Caco-2 (cell line): ENCODE measurements around the gene EXOSC5. TPM values are rescaled to one million over a fixed set of nuclear protein-coding genes. Genes with fewer than 3 reads are reported as not detected.
A peak's percentile ranks its signal among the peaks of the same experiment; 100 is the strongest.

Experiments used
- BruUV-seq: library from RNA; stranded (reverse); fragments of 400-500 nt; replicated peaks from 2 replicates; lab custom pipeline; 2021; lab: Mats Ljungman, UMichigan
- CTCF ChIA-PET: fragments of 300-600 bp; sonication (Branson Sonifier 250); formaldehyde crosslinking; loops from one replicate; lab custom pipeline; 2022; ENCODE audit warnings: antibody characterized with exemption; lab: Charles Lee
- POLR2A ChIA-PET: fragments of 300-600 bp; sonication (Branson Sonifier 250); formaldehyde crosslinking; loops from one replicate; lab custom pipeline; 2022; ENCODE audit warnings: antibody characterized with exemption; lab: Charles Lee
- DNase-seq, 2 experiments: peaks; one replicate each; pipeline versions ENCODE4 v3.0.0 to v3.0.0-alpha.2; 2020 to 2022
- H3K27me3 ChIP-seq: replicated peaks from 2 replicates; pipeline ENCODE4 v1.6.0; 2011; ENCODE audit warnings: low read length; ENCODE audit not compliant: control insufficient read depth, insufficient read depth
- H3K36me3 ChIP-seq: 2 replicates; pipeline ENCODE4 v1.5.1; 2011; ENCODE audit warnings: low read length; ENCODE audit not compliant: control insufficient read depth, insufficient read depth
- H3K4me1 ChIP-seq: fragments of 250-450 bp; sonication (Bioruptor Pico); 2 replicates; pipeline ENCODE4 v1.5.1; 2020; ENCODE audit warnings: mild to moderate bottlenecking
- H3K4me3 ChIP-seq: 2 replicates; pipeline ENCODE4 v1.5.1; 2011; ENCODE audit warnings: low read depth, mild to moderate bottlenecking, control low read depth, low read length
- H3K9me3 ChIP-seq: fragments of 250-450 bp; sonication (Bioruptor Pico); 2 replicates; pipeline ENCODE4 v1.5.1; 2020; ENCODE audit warnings: mild to moderate bottlenecking, moderate library complexity
- H3K27ac Mint-ChIP-seq: one replicate; pipeline ENCODE4 v1.8.0; 2022; ENCODE audit warnings: mixed read lengths; ENCODE audit not compliant: unreplicated experiment
- H3K27me3 Mint-ChIP-seq: one replicate; pipeline ENCODE4 v1.8.0; 2022; ENCODE audit warnings: mixed read lengths; ENCODE audit not compliant: insufficient read depth, unreplicated experiment
- H3K36me3 Mint-ChIP-seq: one replicate; pipeline ENCODE4 v1.8.0; 2022; ENCODE audit warnings: mild to moderate bottlenecking, mixed read lengths; ENCODE audit not compliant: insufficient read depth, unreplicated experiment
- H3K4me1 Mint-ChIP-seq: one replicate; pipeline ENCODE4 v1.8.0; 2022; ENCODE audit warnings: low read depth, mixed read lengths; ENCODE audit not compliant: unreplicated experiment
- H3K4me3 Mint-ChIP-seq: one replicate; pipeline ENCODE4 v1.8.0; 2022; ENCODE audit warnings: mild to moderate bottlenecking, moderate library complexity, mixed read lengths; ENCODE audit not compliant: unreplicated experiment
- H3K9me3 Mint-ChIP-seq: one replicate; pipeline ENCODE4 v1.8.0; 2022; ENCODE audit warnings: mixed read lengths; ENCODE audit not compliant: unreplicated experiment
- intact Hi-C: fragments of 100-400 bp; cut with micrococcal nuclease; formaldehyde crosslinking; loops from one replicate; pipeline ENCODE4 v1.10.0; 2022; ENCODE audit not compliant: unreplicated experiment
- total RNA-seq: library from RNA; stranded (reverse); gene quantifications from 2 replicates; pipeline ENCODE4 v1.2.3, GENCODE V29; 2022
- TF ChIP-seq, protein P1 (sequence below), 2 experiments: fragments of 200-600 bp in 1 of 2; IDR thresholded peaks; 1 replicate in 1 of 2; 2 replicates in 1 of 2; pipeline versions ENCODE4 v1.5.1 to v1.8.0; 2011 to 2022; ENCODE audit warnings: antibody characterized with exemption in 1 of 2, control low read depth in 1 of 2, inconsistent platforms in 1 of 2, low read depth in 1 of 2, low read length in 1 of 2, mild to moderate bottlenecking in 1 of 2, moderate library complexity in 1 of 2; ENCODE audit not compliant: insufficient read depth in 1 of 2, severe bottlenecking in 1 of 2, unreplicated experiment in 1 of 2

EXOSC5 gene
- total RNA-seq, 1 experiment from 2014 or later, result 36.6 TPM

DNA sequence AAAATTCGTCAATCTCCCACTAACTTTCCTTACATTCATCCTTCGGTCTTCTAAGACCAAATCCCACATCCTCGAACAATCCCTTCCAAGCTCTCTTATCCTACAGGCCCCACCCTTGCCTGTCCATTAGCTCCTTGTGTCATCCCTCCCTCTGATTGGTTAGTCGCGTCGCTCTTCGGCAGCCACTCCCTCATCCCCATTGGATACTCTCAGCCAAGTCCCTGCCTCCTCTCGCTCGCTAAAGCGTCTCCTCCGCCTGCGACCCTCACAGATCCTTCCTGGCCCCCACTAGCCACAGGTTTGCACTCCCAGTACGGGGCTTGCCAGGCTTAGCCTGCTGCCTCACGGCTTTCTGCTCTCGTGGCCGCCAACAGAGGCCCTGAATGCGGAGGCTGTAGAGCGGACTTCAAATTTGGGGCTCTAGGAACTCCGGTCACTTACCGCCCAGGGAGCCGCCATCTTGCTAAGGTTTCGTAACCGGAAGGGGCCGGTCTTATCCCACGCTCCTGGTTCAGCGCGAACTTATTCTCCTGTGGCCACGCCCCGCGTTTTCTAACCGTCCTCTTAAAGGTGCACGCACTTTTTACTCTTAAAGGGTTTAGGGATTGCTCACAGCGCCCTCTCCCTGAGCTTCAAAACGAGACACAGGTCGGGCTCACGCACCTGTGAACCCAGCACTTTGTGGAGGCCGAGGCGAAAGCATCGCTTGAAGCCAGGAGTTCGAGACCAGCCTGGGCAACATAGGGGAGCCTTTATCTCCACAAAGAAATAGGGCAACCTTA lies 42.5 kb upstream of the EXOSC5 start, which contains the start of gene DMAC2:
Gene DMAC2 (minus strand): TSS at position 472 of the 782 bp plus-strand sequence. CDS start 13 bp downstream, at position 459.
- ChIA-PET CTCF (interaction anchor here (0.6 to 2.1 kb wide), 15 partner anchors 9 to 1019 kb away, joined by 3 to 22 read pairs (median 4); partner anchors contain the start of gene B3GNT8), POLR2A (interaction anchor here (0.5 to 1.5 kb wide), 20 partner anchors 9 to 840 kb away, joined by 3 to 34 read pairs (median 4); partner anchors contain the start of genes B3GNT8, B9D2 and BCKDHA)
- Mint-ChIP-seq H3K4me3 (no peak within 1 kb of the TSS), H3K4me1 (peaks cover 6% of the 10 kb centered on the region), H3K36me3 (peaks cover 14% of the 10 kb centered on the region), H3K9me3 (no peaks in the 10 kb centered on the region), H3K27me3 (peaks cover 8% of the 10 kb centered on the region), H3K27ac (no peak within 1 kb of the TSS)
- Histone ChIP-seq H3K27me3 (no peaks in the 10 kb centered on the region), H3K36me3 (peaks cover 1% of the 10 kb centered on the region; the same call in 1 of the 2 replicates), H3K4me1 (no peaks in the 10 kb centered on the region), H3K9me3 (no peaks in the 10 kb centered on the region), H3K4me3 (peak within 1 kb of the TSS; percentile 96)
- TF ChIP-seq, protein P1, sequence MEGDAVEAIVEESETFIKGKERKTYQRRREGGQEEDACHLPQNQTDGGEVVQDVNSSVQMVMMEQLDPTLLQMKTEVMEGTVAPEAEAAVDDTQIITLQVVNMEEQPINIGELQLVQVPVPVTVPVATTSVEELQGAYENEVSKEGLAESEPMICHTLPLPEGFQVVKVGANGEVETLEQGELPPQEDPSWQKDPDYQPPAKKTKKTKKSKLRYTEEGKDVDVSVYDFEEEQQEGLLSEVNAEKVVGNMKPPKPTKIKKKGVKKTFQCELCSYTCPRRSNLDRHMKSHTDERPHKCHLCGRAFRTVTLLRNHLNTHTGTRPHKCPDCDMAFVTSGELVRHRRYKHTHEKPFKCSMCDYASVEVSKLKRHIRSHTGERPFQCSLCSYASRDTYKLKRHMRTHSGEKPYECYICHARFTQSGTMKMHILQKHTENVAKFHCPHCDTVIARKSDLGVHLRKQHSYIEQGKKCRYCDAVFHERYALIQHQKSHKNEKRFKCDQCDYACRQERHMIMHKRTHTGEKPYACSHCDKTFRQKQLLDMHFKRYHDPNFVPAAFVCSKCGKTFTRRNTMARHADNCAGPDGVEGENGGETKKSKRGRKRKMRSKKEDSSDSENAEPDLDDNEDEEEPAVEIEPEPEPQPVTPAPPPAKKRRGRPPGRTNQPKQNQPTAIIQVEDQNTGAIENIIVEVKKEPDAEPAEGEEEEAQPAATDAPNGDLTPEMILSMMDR (IDR thresholded peaks at IDR 0.05; ENCODE audit: insufficient read depth in 1 of 2, low read depth in 1 of 2, low read length in 1 of 2, severe bottlenecking in 1 of 2, unreplicated experiment in 1 of 2), result peak; percentile 20 to 58
- intact Hi-C loops, result loop anchor here (2.0 kb wide), 1 partner anchor 75 kb away; the partner anchor contains the start of gene B9D2
- BruUV-seq, result TSS peak; percentile 95
- peak; percentile 95 to 98 for DNase-seq

DNA sequence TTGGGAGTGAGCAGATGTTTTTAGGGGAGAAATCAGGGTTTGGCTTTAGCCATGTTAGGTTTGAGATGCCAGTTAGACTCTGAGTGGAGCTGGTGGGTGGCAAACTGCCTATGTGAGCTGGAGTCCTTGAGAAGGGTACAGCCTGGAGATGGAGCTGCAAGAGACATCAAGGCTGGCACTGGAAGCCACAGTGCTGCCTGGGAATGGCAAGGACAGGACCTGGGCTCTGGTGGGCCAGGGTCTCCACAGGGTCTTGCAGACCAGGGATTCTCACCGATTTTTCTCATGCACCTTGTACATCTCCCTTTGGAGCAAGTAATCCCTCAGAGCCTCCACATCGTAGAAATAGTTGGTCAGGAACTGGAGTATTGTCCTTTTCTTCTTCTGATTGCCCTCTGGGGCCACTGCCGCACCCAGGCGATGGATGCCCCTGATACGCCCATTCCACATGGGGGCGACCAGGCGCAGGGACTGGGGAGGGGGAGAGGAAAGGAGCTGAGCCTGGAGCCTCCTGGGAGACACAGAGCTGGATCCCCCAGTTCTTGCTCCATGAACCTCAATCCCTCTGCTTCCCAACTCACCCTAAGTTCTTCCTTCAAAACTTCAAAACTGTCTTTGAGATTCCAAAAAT lies 40.9 kb upstream of the EXOSC5 start:
- Mint-ChIP-seq H3K27me3 (no peaks in the 10 kb centered on the region), H3K4me1 (peaks cover 6% of the 10 kb centered on the region)
- peaks cover 1% of the 10 kb centered on the region for H3K36me3 ChIP-seq

GRCh38 chr19:41436674-41436951 lies 39.5 kb upstream of the EXOSC5 start:
- DNase-seq, result no peak
- ChIA-PET POLR2A (no interaction called here), CTCF (interaction anchor here (1.1 kb wide), 1 partner anchor 16 kb away, joined by 6 read pairs; no protein-coding TSS in a partner anchor)
- no peaks in the 10 kb centered on the region for H3K9me3 ChIP-seq
- Mint-ChIP-seq H3K4me3 (no peak overlapping the region), H3K4me1 (peaks cover 6% of the 10 kb centered on the region), H3K36me3 (peaks cover 16% of the 10 kb centered on the region), H3K9me3 (no peaks in the 10 kb centered on the region), H3K27me3 (no peaks in the 10 kb centered on the region), H3K27ac (no peak overlapping the region)
- TF ChIP-seq, protein P1 (IDR thresholded peaks at IDR 0.05; ENCODE audit: insufficient read depth in 1 of 2, low read depth in 1 of 2, low read length in 1 of 2, severe bottlenecking in 1 of 2, unreplicated experiment in 1 of 2), result no peak
- H3K27me3 ChIP-seq, result no peaks in the 10 kb centered on the region
- H3K36me3 ChIP-seq, result peaks cover 1% of the 10 kb centered on the region
- H3K4me3 ChIP-seq, result no peak overlapping the region
- H3K4me1 ChIP-seq, result no peaks in the 10 kb centered on the region
- no TSS peak for BruUV-seq
- intact Hi-C loops, result no loop called here

More for the DNA sequence above, 40.9 kb upstream of the EXOSC5 start:
- intact Hi-C loops, result loop anchor here (2.0 kb wide), 1 partner anchor 73 kb away; the partner anchor contains the start of gene B9D2
- peak in 1 of 2 experiments; percentile 22 for DNase-seq
- ChIA-PET CTCF (no interaction called here), POLR2A (interaction anchor here (0.5 kb wide), 1 partner anchor 76 kb away, joined by 4 read pairs; no protein-coding TSS in a partner anchor)
- TF ChIP-seq, protein P1 (IDR thresholded peaks at IDR 0.05; ENCODE audit: insufficient read depth in 1 of 2, low read depth in 1 of 2, low read length in 1 of 2, severe bottlenecking in 1 of 2, unreplicated experiment in 1 of 2), result no peak
- H3K9me3 Mint-ChIP-seq, result no peaks in the 10 kb centered on the region
- no peaks in the 10 kb centered on the region for H3K9me3 ChIP-seq
- H3K36me3 Mint-ChIP-seq, result peaks cover 14% of the 10 kb centered on the region
- H3K4me1 ChIP-seq, result no peaks in the 10 kb centered on the region
- H3K27ac Mint-ChIP-seq, result no peak overlapping the region
- no TSS peak for BruUV-seq
- H3K4me3 ChIP-seq, result no peak overlapping the region
- H3K27me3 ChIP-seq, result no peaks in the 10 kb centered on the region
- H3K4me3 Mint-ChIP-seq, result peak overlapping the region; percentile 59
